GM06990 (cell line): Measurements from ENCODE around the gene KSR1.
"Not testable (repeated sequence)": the region's sequence is repeated elsewhere in the genome, so short reads cannot be mapped to it uniquely, and the experiment has no call there.

ENCODE experiments used
- DNase-seq: peaks from one replicate; pipeline ENCODE4 v3.0.0-alpha.2; 2011; ENCODE audit not compliant: insufficient read length; ENCODE audit errors: extremely low read depth
- H3K27me3 ChIP-seq: replicated peaks from 2 replicates; pipeline ENCODE4 v1.6.0; 2011; ENCODE audit warnings: low read length; ENCODE audit not compliant: control insufficient read depth, insufficient read depth
- H3K36me3 ChIP-seq: 2 replicates; pipeline ENCODE4 v1.5.1; 2011; ENCODE audit warnings: low read length; ENCODE audit not compliant: control insufficient read depth, insufficient read depth
- H3K4me3 ChIP-seq: replicated peaks from 2 replicates; pipeline ENCODE4 v1.5.1; 2011; ENCODE audit warnings: low read depth, mild to moderate bottlenecking, control low read depth, low read length
- TF ChIP-seq, protein P1 (sequence below): IDR thresholded peaks from 2 replicates; pipeline ENCODE4 v1.5.1; 2011; ENCODE audit warnings: low read length, control low read depth, mild to moderate bottlenecking, inconsistent platforms; ENCODE audit not compliant: insufficient read depth, poor library complexity, severe bottlenecking

KSR1 gene

DNA sequence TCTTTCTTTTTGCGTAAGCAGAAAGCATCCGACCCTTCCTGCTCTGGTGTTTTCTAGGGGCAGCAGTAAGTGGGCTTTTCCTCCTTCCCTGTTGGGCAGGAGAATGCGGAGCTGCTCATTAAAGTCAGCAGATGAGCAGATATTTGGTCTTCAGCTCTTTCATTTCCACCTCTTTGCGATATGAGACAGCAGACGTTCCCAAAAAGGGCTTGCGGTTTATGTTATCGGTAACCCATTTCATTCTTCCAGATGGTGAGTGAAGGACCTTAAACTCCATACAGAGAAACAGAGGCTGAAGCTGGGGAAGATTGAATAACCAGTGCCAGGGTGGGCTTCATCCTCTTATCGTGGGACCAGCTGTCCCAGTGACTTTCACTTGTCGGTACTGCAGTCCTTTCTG, 40.7 kb downstream of the KSR1 start:
- no peak for DNase-seq
- H3K27me3 ChIP-seq: no peaks in the 10 kb centered on the region
- TF ChIP-seq, protein P1, sequence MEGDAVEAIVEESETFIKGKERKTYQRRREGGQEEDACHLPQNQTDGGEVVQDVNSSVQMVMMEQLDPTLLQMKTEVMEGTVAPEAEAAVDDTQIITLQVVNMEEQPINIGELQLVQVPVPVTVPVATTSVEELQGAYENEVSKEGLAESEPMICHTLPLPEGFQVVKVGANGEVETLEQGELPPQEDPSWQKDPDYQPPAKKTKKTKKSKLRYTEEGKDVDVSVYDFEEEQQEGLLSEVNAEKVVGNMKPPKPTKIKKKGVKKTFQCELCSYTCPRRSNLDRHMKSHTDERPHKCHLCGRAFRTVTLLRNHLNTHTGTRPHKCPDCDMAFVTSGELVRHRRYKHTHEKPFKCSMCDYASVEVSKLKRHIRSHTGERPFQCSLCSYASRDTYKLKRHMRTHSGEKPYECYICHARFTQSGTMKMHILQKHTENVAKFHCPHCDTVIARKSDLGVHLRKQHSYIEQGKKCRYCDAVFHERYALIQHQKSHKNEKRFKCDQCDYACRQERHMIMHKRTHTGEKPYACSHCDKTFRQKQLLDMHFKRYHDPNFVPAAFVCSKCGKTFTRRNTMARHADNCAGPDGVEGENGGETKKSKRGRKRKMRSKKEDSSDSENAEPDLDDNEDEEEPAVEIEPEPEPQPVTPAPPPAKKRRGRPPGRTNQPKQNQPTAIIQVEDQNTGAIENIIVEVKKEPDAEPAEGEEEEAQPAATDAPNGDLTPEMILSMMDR: no peak
- no peak overlapping the region for H3K4me3 ChIP-seq
- peaks cover 3% of the 10 kb centered on the region for H3K36me3 ChIP-seq

DNA sequence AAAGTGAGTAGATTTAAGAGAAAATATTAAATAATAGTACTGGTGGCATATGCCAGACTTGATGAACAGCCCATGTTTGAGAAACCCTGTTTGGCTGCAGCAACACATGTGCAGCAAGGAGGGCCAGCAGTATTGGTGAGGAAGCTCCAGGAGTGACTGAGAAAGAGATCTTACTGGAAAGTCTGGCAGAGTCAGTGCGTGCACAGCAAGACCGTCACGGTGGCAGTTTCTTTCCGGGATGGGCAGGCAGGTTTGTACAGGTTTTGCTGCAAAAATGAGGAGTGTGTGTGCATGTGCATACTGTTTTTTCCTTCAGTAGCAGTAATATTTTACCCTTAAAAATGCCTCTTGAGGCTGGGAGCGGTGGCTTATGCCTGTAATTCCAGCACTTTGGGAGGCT, 41.4 kb downstream of the KSR1 start:
- Histone ChIP-seq H3K27me3 (no peaks in the 10 kb centered on the region), H3K4me3 (no peak overlapping the region), H3K36me3 (peaks cover 6% of the 10 kb centered on the region)
- no peak for DNase-seq
- TF ChIP-seq, protein P1: no peak

DNA sequence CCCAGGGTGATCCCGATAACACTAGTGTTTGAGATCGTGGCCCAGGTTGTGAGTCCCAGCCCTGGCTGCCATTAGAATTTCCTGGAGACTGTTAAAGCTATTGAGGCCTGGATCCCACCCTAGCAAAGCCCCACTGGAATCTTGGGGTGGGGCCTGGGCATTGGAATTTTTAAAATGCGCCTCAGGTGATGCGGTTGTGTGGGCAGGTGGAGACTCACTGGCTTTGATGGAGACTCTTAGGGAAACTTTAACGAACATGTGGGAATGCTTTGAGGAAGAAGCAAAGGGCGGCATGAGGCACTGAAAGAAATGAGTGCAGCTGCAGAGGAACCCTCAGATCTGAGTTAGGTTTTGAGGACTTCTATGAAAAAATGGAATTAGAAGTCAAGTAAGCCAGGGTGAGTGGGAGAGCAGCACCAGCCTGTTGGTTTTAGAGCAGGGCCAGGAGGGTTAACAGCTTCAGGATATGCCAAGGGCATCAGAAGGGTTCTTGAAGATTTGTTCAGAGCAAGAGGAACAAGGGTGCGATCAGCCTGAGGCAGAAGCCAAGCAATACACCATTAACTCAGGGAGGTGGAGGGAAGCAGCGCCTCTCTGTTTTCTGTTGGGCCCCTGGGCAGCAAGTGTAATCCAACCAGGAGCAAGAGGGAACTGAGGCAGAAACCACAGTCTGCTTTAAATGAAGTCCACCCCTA, 42.5 kb downstream of the KSR1 start:
- H3K36me3 ChIP-seq: peaks cover 6% of the 10 kb centered on the region
- no peaks in the 10 kb centered on the region for H3K27me3 ChIP-seq
- no peak for DNase-seq
- no peak overlapping the region for H3K4me3 ChIP-seq
- TF ChIP-seq, protein P1: no peak

DNA sequence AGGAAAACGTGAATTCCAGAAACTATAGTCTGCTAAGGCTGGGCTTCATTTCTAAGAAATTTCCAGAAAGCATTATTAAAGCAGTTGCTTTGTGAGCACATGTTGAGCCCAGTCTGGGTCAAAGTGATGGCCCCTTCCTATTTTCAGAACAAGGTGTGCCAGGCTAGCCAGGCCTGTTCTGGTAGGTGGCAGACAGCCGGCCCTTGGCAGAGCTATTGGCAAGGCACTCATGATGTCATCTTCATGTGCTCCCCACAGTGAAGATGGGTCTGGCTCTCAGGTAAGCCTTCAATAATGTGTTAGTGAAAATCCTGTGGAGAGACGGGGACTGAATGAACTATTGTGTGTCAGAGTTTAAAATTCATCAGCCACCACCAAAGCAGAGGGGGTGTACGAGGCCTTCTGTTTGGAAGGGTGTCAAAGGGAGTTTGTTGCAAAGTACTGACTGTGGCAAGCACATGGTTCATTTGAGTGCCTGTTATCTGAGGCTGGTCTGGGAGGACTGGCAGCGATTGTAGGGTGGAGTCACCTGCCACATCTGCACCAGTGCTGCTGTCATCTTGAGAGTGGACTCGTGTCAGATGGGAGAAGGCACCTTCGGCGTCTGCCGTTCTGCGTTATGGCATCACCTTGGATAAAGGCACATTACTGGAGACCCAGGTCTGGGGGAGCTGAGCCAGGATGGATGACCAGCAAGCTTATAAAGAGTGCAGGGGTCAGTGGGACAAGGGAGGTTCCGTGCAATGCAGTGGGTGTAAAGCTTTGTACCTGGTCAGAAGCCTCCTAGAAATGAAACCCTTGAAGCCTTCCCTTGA, 43.4 kb downstream of the KSR1 start:
- Histone ChIP-seq H3K36me3 (peaks cover 6% of the 10 kb centered on the region), H3K4me3 (no peak overlapping the region), H3K27me3 (no peaks in the 10 kb centered on the region)
- TF ChIP-seq, protein P1: no peak
- no peak for DNase-seq

DNA sequence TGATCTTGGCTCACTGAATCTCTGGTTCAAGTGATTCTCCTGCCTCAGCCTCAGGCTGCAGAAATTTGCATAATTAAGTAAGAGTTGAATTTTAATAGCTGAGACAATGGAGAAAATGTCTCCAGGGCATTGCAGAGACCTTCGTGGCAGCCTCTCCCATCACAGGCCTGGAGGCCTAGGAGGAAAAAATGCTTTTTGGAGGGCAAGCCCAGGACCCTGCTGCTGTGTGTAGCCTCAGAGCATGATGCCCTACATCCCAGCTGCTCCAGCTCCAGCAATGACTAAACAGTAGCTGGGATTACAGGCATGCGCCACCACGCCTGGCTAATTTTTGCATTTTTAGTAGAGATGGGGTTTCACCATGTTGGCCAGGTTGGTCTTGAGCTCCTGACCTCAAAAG, 45.1 kb downstream of the KSR1 start:
- H3K27me3 ChIP-seq, H3K36me3 ChIP-seq, DNase-seq, H3K4me3 ChIP-seq: not testable (repeated sequence)

DNA sequence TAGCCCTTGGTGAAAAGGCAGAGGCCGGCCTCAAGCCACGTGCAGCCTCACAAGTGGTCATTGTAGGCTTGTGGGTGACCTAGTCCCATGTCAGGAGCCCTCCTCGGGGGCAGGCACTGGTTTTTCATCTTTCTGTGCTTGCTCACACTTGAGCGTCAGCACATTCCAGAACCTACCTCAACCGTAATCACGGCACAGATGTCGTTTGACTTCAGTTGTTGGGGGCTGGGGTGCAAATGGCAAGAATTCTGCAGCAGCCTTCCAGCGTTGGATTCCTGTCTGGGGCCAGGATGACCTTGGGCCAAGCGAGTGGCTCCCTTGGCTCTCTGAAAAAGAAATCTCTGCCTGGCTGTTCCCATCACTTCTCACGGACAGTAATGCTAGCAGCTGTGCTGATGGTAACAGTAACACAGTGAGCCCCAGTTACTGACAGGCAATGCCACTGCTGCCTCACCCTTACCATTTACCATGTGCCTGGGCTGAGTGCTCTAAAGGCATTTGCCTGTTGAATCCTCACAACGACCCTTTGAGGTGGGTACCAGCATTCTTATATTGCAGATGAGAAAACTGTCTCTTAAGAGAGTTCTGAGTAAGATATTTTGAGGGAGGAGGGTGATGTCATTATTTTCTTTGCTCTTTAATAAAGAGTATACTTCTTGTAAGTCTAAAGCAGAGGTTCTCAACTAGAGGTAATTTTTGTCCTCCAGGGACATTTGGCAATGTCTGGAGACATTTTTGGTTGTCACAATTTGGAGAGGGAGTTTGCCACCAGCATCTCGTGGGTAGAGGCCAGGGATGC, 46.5 kb downstream of the KSR1 start:
- H3K36me3 ChIP-seq: peaks cover 6% of the 10 kb centered on the region
- TF ChIP-seq, protein P1: no peak

More for the DNA sequence above, 46.5 kb downstream of the KSR1 start:
- no peak overlapping the region for H3K4me3 ChIP-seq
- H3K27me3 ChIP-seq: no peaks in the 10 kb centered on the region
- DNase-seq: no peak
